ENCODE measurements around the gene NELL2.

NELL2 gene

GRCh38 chr12:44459569-44459968 lies 416.5 kb downstream of the NELL2 start:
- no peak for TF ChIP-seq CTCF (IDR thresholded peaks at IDR 0.05; ENCODE audit: insufficient read depth, low read depth, low read length, missing control alignments)
- H3K4me3 ChIP-seq (ENCODE audit: low read depth, low read length) = no peak overlapping the region
- no peak for DNase-seq (ENCODE audit: low read depth)
